Endothelial cell of umbilical vein (primary cell): ENCODE results near the gene RAB3IL1. TPM values are rescaled to one million over a fixed set of nuclear protein-coding genes. Genes with fewer than 3 reads are reported as not detected.
"Not testable (repeated sequence)": the region's sequence is repeated elsewhere in the genome, so short reads cannot be mapped to it uniquely, and the experiment has no call there.

Experiments used
- BruUV-seq: library from RNA; stranded (reverse); fragments of 400-500 nt; replicated peaks from 2 replicates; lab custom pipeline; 2021; lab: Mats Ljungman, UMichigan
- CTCF ChIA-PET: fragments of 300-600, 350-600 bp; sonication (Branson Sonifier 250); formaldehyde crosslinking; loops from one replicate; lab custom pipeline; 2021; ENCODE audit warnings: antibody characterized with exemption, inconsistent platforms; lab: Charles Lee
- POLR2A ChIA-PET: fragments of 300-600, 350-600 bp; sonication (Branson Sonifier 250); formaldehyde crosslinking; loops from one replicate; lab custom pipeline; 2021; ENCODE audit warnings: antibody characterized with exemption, inconsistent platforms; lab: Charles Lee
- DNase-seq: peaks from one replicate; pipeline ENCODE4 v3.0.0-alpha.2; 2011; ENCODE audit warnings: low read depth, low spot score
- FAIRE-seq: peaks from 2 replicates; lab custom pipeline; 2011; peaks lifted over from hg19 to GRCh38; lab: Jason Lieb, UNC
- H2AFZ ChIP-seq: 2 replicates; pipeline ENCODE4 v1.6.0; 2012; ENCODE audit warnings: low read depth, low read length, control low read depth, inconsistent platforms
- H3K27ac ChIP-seq: 2 replicates; pipeline ENCODE4 v1.5.1; 2011; ENCODE audit warnings: low read depth, mild to moderate bottlenecking, control low read depth, low read length, moderate library complexity; ENCODE audit not compliant: insufficient read depth
- H3K27me3 ChIP-seq, 2 experiments: 2 replicates each; pipeline versions ENCODE4 v1.6.0 to v1.6.1; 2011; ENCODE audit warnings: low read length in 2 of 2, mixed read lengths in 1 of 2; ENCODE audit not compliant: control insufficient read depth in 2 of 2, insufficient read depth in 2 of 2
- H3K36me3 ChIP-seq, 2 experiments: 2 replicates in 1 of 2; 3 replicates in 1 of 2; pipeline ENCODE4 v1.5.1; 2011; ENCODE audit warnings: low read length in 2 of 2, mild to moderate bottlenecking in 1 of 2, moderate library complexity in 1 of 2; ENCODE audit not compliant: control insufficient read depth in 2 of 2, insufficient read depth in 2 of 2; ENCODE audit errors: extremely low read depth in 1 of 2
- H3K4me1 ChIP-seq: 3 replicates; pipeline ENCODE4 v1.5.1; 2011; ENCODE audit warnings: mild to moderate bottlenecking, low read length; ENCODE audit not compliant: control insufficient read depth, insufficient read depth; ENCODE audit errors: extremely low read depth
- H3K4me2 ChIP-seq: 2 replicates; pipeline ENCODE4 v1.6.1; 2011; ENCODE audit warnings: low read length, control low read depth, mixed read lengths; ENCODE audit not compliant: insufficient read depth
- H3K4me3 ChIP-seq, 3 experiments: fragments of 200-600 bp in 1 of 3; sonication (generic), shearing (Covaris generic) in 1 of 3; replicated peaks in 1 of 3; 2 replicates each; pipeline ENCODE4 v1.5.1; 2011 to 2016; ENCODE audit warnings: control low read depth in 3 of 3, low read length in 3 of 3, mild to moderate bottlenecking in 2 of 3, inconsistent platforms in 1 of 3, low read depth in 1 of 3, moderate library complexity in 1 of 3; ENCODE audit not compliant: insufficient read depth in 1 of 3
- H3K79me2 ChIP-seq: 2 replicates; pipeline ENCODE4 v1.6.0; 2012; ENCODE audit warnings: low read length, inconsistent platforms; ENCODE audit not compliant: control insufficient read depth, insufficient read depth
- H3K9ac ChIP-seq: replicated peaks from 2 replicates; pipeline ENCODE3; 2011; ENCODE audit warnings: low read length, control low read depth; ENCODE audit not compliant: insufficient read depth; ENCODE audit errors: extremely low read depth
- H3K9me1 ChIP-seq: replicated peaks from 3 replicates; pipeline ENCODE4 v1.6.0; 2011; ENCODE audit warnings: mild to moderate bottlenecking, low read length; ENCODE audit not compliant: control insufficient read depth, insufficient read depth; ENCODE audit errors: extremely low read depth
- H3K9me3 ChIP-seq: replicated peaks from 2 replicates; pipeline ENCODE4 v1.5.1; 2012; ENCODE audit warnings: low read length, inconsistent platforms; ENCODE audit not compliant: control insufficient read depth, insufficient read depth
- H4K20me1 ChIP-seq: replicated peaks from 2 replicates; pipeline ENCODE3; 2011; ENCODE audit warnings: mild to moderate bottlenecking, low read length; ENCODE audit not compliant: control insufficient read depth, insufficient read depth; ENCODE audit errors: extremely low read depth
- EZH2 ChIP-seq: IDR thresholded peaks from 2 replicates; pipeline ENCODE4 v1.6.1; 2012; ENCODE audit warnings: borderline replicate concordance, low read depth, mild to moderate bottlenecking, moderate library complexity, low read length, inconsistent platforms; ENCODE audit not compliant: severe bottlenecking
- FOS ChIP-seq: IDR thresholded peaks from 2 replicates; pipeline ENCODE4 v1.6.1; 2011; ENCODE audit warnings: mild to moderate bottlenecking, low read length, moderate library complexity, borderline replicate concordance; ENCODE audit not compliant: insufficient read depth
- JUN ChIP-seq: IDR thresholded peaks from 2 replicates; pipeline ENCODE4 v1.6.1; 2011; ENCODE audit warnings: borderline replicate concordance, low read depth; ENCODE audit not compliant: insufficient read length, insufficient read depth
- dilution Hi-C: fragments of 300-500 bp; cut with MboI; formaldehyde crosslinking; loops from one replicate; pipeline ENCODE4 v1.15.0; 2019; ENCODE audit warnings: low sequenced_read_pairs; ENCODE audit not compliant: extremely low pct_ligation_motif_present
- intact Hi-C: fragments of 100-400 bp; cut with micrococcal nuclease; formaldehyde crosslinking; loops from one replicate; pipeline ENCODE4 v1.10.0; 2022
- polyA plus RNA-seq, 4 experiments: library from polyadenylated mRNA; depleted of rRNA in 3 of 4; stranded (reverse) in 3 of 4; unstranded in 1 of 4; fragments of >200 nt; gene quantifications; 2 replicates each; pipeline versions ENCODE4 v1.2.1 to v1.2.3, GENCODE V29; 2011 to 2012; ENCODE audit warnings: missing spikeins in 1 of 4
- total RNA-seq: library from RNA; stranded (reverse); gene quantifications from 2 replicates; pipeline ENCODE4 v1.2.3, GENCODE V29; 2021

The RAB3IL1 gene
- total and polyA plus RNA-seq, 2 donors (not counting 3 experiments of a cell fraction or from before 2014, with no cell fraction given), result 1.8 to 3.6 TPM

DNA sequence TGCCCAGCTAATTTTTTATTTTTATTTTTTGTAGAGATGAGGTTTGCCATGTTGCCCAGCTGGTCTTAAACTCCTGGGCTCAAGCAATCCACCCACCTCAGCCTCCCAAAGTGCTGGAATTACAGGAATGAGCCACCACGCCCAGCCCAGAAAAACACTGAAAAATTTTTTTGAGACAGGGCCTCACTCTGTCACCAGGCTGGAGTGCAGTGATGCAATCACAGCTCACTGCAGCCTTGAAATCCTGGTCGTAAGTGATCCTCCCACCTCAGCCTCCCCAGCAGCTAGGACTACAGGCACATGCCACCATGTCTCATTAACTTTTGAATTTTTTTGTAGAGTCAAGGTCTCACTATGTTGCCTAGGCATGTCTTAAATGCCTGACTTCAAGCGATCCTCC, 35.1 kb downstream of the RAB3IL1 start:
- Histone ChIP-seq H3K4me1 (peaks cover 13% of the 10 kb centered on the region), H3K36me3 (peaks cover 11 to 28% of the 10 kb centered on the region in 2 experiments), H3K79me2 (peaks cover 60% of the 10 kb centered on the region)
- FAIRE-seq, H3K27me3 ChIP-seq, H2AFZ ChIP-seq, intact Hi-C loops, H3K9me1 ChIP-seq, H3K27ac ChIP-seq, H3K4me3 ChIP-seq, H3K9ac ChIP-seq, DNase-seq, H3K4me2 ChIP-seq, H3K9me3 ChIP-seq, H4K20me1 ChIP-seq, dilution Hi-C loops: not testable (repeated sequence)
- TSS peak; percentile 42 for BruUV-seq
- ChIA-PET POLR2A (interaction anchor here (0.6 kb wide), 1 partner anchor 7 kb away, joined by 8 read pairs; no protein-coding TSS in a partner anchor), CTCF (interaction anchor here (1.6 to 3.6 kb wide), 3 partner anchors 11 to 226 kb away, joined by 5 to 23 read pairs (median 13); no protein-coding TSS in a partner anchor)

DNA sequence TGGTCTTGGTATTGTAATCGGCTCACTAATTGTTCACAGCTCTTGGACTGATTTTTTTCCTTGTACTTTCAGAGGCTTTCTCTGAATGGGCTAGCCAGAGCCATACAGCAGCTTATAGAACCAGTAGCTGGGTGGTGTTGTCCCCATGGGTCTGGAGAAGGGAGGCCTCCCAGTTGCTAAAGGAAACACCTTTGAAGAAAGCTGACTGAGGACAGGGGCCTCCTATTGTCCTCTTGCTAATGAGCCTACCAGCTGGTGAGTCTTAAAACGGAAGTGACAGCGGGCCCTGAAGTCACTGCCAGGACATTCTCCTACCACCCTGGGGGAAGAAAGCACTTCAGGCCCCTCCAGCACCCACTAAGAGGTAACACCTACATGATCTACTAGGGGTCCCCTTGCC, 36.0 kb downstream of the RAB3IL1 start:
- POLR2A ChIA-PET, result interaction anchor here (0.7 to 1.7 kb wide), 2 partner anchors 9 to 227 kb away, joined by 5 to 13 read pairs; no protein-coding TSS in a partner anchor
- Histone ChIP-seq H3K9ac (no peak overlapping the region), H3K27me3 (no peaks in the 10 kb centered on the region), H3K4me3 (no peak overlapping the region), H3K79me2 (peaks cover 51% of the 10 kb centered on the region), H2AFZ (no peak overlapping the region), H3K27ac (peak overlapping the region; percentile 78), H4K20me1 (no peaks in the 10 kb centered on the region), H3K4me2 (no peak overlapping the region), H3K4me1 (peaks cover 10% of the 10 kb centered on the region), H3K9me3 (no peaks in the 10 kb centered on the region), H3K9me1 (no peaks in the 10 kb centered on the region), H3K36me3 (peaks cover 11 to 34% of the 10 kb centered on the region in 2 experiments)
- CTCF ChIA-PET, result interaction anchor here (1.0 to 3.6 kb wide), 6 partner anchors 9 to 227 kb away, joined by 3 to 23 read pairs (median 5); no protein-coding TSS in a partner anchor
- intact Hi-C loops (loop anchor here (1.0 kb wide), 1 partner anchor 9 kb away; no protein-coding TSS in a partner anchor), dilution Hi-C loops (no loop called here)
- FAIRE-seq, result peak; percentile 55
- DNase-seq, result peak; percentile 47
- TF ChIP-seq FOS (no peak), EZH2 (no peak), JUN (no peak)
- BruUV-seq, result no TSS peak
